ENCODE data around the gene TMPRSS4. TPM values are rescaled to one million over a fixed set of nuclear protein-coding genes. Genes with fewer than 3 reads are reported as not detected.

The TMPRSS4 gene
- total and polyA plus RNA-seq, 5 donors, result not detected

DNA sequence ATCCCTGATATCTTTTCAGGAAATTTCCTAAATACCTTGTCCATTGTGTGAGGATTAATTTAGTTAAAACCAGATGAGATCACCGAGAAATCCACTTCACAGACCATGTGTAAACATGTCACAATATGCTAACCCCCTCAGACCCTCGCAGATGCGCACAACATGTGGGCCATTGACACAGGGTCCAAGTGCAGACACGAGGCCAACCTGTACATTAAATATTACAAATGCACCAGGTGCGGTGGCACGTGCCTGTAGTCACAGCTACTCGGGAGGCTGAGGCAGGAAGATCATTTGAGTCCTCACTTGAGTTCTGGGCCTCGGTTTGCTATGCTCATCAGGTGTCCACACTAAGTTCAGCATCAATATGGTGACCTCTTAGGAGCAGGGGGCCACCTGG lies 9.9 kb upstream of the TMPRSS4 start:
- Histone ChIP-seq H3K27me3 (ENCODE audit: control insufficient read depth, insufficient read depth) (no peaks in the 10 kb centered on the region), H3K4me1 (ENCODE audit: control insufficient read depth, insufficient read depth, low read length) (no peaks in the 10 kb centered on the region), H3K27ac (ENCODE audit: low read length) (no peak overlapping the region), H3K9me3 (ENCODE audit: control insufficient read depth, low read length) (no peaks in the 10 kb centered on the region), H3K4me3 (ENCODE audit: low read length) (no peak overlapping the region)
- WGBS, result 91% methylated on average over 8 of the region's 8 CpGs
- DNase-seq (no peak), ATAC-seq (no peak)
- intact Hi-C loops (cut with DNase I), result no loop called here

- Histone ChIP-seq H3K4me3 (ENCODE audit: low read length) (no peak overlapping the region), H3K4me1 (ENCODE audit: control insufficient read depth, insufficient read depth, low read length) (no peaks in the 10 kb centered on the region), H3K9me3 (ENCODE audit: control insufficient read depth, low read length) (no peaks in the 10 kb centered on the region), H3K27ac (ENCODE audit: low read length) (no peak overlapping the region), H3K27me3 (ENCODE audit: control insufficient read depth, insufficient read depth) (no peaks in the 10 kb centered on the region)
- ATAC-seq (no peak), DNase-seq (no peak)
- intact Hi-C loops (cut with DNase I), result no loop called here
- 54% methylated on average over 24 of the region's 24 CpGs for WGBS
Measured at GRCh38 chr11:118068206-118068944, 8.5 kb upstream of the TMPRSS4 start.

- ATAC-seq (no peak), DNase-seq (no peak)
- WGBS, result 89% methylated on average over 10 of the region's 10 CpGs
- H3K4me1 ChIP-seq (ENCODE audit: control insufficient read depth, insufficient read depth, low read length), result no peaks in the 10 kb centered on the region
- H3K9me3 ChIP-seq (ENCODE audit: control insufficient read depth, low read length), result no peaks in the 10 kb centered on the region
- intact Hi-C loops (cut with DNase I), result no loop called here
- H3K27ac ChIP-seq (ENCODE audit: low read length), result no peak overlapping the region
- H3K27me3 ChIP-seq (ENCODE audit: control insufficient read depth, insufficient read depth), result no peaks in the 10 kb centered on the region
- H3K4me3 ChIP-seq (ENCODE audit: low read length), result no peak overlapping the region
Measured at GRCh38 chr11:118068945-118069612, 7.8 kb upstream of the TMPRSS4 start.

- DNase-seq (no peak), ATAC-seq (no peak)
- Histone ChIP-seq H3K4me1 (ENCODE audit: control insufficient read depth, insufficient read depth, low read length) (no peaks in the 10 kb centered on the region), H3K27me3 (ENCODE audit: control insufficient read depth, insufficient read depth) (no peaks in the 10 kb centered on the region), H3K9me3 (ENCODE audit: control insufficient read depth, low read length) (no peaks in the 10 kb centered on the region), H3K27ac (ENCODE audit: low read length) (no peak overlapping the region), H3K4me3 (ENCODE audit: low read length) (no peak overlapping the region)
- intact Hi-C loops (cut with DNase I), result no loop called here
- WGBS, result 82% methylated on average over 3 of the region's 3 CpGs
Measured at GRCh38 chr11:118071416-118072030, 5.4 kb upstream of the TMPRSS4 start.

DNA sequence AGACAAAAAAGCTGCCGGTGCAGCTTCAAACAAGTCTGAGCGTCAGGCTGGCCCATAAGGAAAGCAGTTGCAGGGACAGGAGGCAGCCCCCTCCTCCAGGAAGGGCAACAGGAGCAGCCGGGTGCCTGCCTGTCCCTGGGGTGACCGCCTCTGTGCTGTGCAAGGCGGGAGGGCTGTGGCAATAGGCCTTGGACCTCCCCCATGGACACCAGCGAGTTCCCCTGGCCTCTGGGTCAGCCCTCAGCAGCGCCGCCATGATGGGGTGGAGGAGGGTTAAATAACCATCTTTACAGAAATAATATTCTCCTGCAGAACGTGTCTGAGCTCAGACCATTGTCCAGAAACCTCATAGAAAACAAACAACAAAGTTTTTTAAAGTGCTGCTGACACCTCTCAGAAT lies 3.3 kb upstream of the TMPRSS4 start:
- WGBS, result 76% methylated on average over 9 of the region's 9 CpGs
- intact Hi-C loops (cut with DNase I), result no loop called here

GRCh38 chr11:118074091-118074685 lies 2.7 kb upstream of the TMPRSS4 start:
- no peak for DNase-seq
- WGBS, result 82% methylated on average over 11 of the region's 11 CpGs
- ATAC-seq, result no peak
- intact Hi-C loops (cut with DNase I), result no loop called here
- H3K9me3 ChIP-seq (ENCODE audit: control insufficient read depth, low read length), result no peaks in the 10 kb centered on the region
- H3K4me3 ChIP-seq (ENCODE audit: low read length), result no peak overlapping the region
- H3K4me1 ChIP-seq (ENCODE audit: control insufficient read depth, insufficient read depth, low read length), result no peaks in the 10 kb centered on the region
- H3K27ac ChIP-seq (ENCODE audit: low read length), result no peak overlapping the region
- H3K27me3 ChIP-seq (ENCODE audit: control insufficient read depth, insufficient read depth), result no peaks in the 10 kb centered on the region

More for the DNA sequence above, 3.3 kb upstream of the TMPRSS4 start:
- H3K4me1 ChIP-seq (ENCODE audit: control insufficient read depth, insufficient read depth, low read length), result no peaks in the 10 kb centered on the region
- ATAC-seq (no peak), DNase-seq (no peak)
- H3K27ac ChIP-seq (ENCODE audit: low read length), result no peak overlapping the region
- H3K27me3 ChIP-seq (ENCODE audit: control insufficient read depth, insufficient read depth), result no peaks in the 10 kb centered on the region
- H3K9me3 ChIP-seq (ENCODE audit: control insufficient read depth, low read length), result no peaks in the 10 kb centered on the region
- no peak overlapping the region for H3K4me3 ChIP-seq (ENCODE audit: low read length)

GRCh38 chr11:118074785-118075184 lies 2.1 kb upstream of the TMPRSS4 start:
- no peak for ATAC-seq
- no peak overlapping the region for H3K4me3 ChIP-seq (ENCODE audit: low read length)
- H3K27ac ChIP-seq (ENCODE audit: low read length), result no peak overlapping the region
- no peak for DNase-seq
- H3K4me1 ChIP-seq (ENCODE audit: control insufficient read depth, insufficient read depth, low read length), result no peaks in the 10 kb centered on the region
- intact Hi-C loops (cut with DNase I), result no loop called here
- no peaks in the 10 kb centered on the region for H3K27me3 ChIP-seq (ENCODE audit: control insufficient read depth, insufficient read depth)
- 74% methylated on average over 2 of the region's 2 CpGs for WGBS
- no peaks in the 10 kb centered on the region for H3K9me3 ChIP-seq (ENCODE audit: control insufficient read depth, low read length)

DNA sequence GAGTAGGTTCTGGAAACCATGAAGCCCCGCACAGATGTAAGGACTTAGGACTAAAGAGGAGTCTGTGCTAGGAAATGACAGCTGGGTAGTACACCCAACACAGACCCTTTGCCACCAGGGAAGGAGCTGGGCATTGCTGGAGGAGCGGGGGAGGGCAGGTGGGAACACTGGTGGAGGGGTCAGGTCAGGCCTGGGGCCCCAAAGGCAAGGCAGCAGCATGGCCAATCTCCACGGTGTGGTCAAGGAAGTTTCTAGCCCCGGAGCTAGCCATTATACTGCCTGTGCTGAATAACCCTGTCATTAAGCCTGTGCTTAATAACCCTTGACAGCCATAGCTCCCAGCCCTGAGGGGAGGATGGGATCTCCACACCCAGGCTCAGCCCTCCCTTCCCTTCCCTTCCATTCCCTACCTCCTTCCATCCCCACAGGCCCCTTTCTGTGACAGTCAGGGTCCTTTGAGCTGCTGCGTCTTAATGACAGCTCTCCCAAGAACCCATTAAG lies 2.1 kb downstream of the TMPRSS4 start:
- H3K9me3 ChIP-seq (ENCODE audit: control insufficient read depth, low read length), result no peaks in the 10 kb centered on the region
- DNase-seq, result no peak
- H3K27ac ChIP-seq (ENCODE audit: low read length), result no peak overlapping the region
- H3K4me3 ChIP-seq (ENCODE audit: low read length), result no peak overlapping the region
- H3K27me3 ChIP-seq (ENCODE audit: control insufficient read depth, insufficient read depth), result no peaks in the 10 kb centered on the region
- no peaks in the 10 kb centered on the region for H3K4me1 ChIP-seq (ENCODE audit: control insufficient read depth, insufficient read depth, low read length)
- no peak for ATAC-seq
- WGBS, result 94% methylated on average over 5 of the region's 5 CpGs
- intact Hi-C loops (cut with DNase I), result no loop called here

DNA sequence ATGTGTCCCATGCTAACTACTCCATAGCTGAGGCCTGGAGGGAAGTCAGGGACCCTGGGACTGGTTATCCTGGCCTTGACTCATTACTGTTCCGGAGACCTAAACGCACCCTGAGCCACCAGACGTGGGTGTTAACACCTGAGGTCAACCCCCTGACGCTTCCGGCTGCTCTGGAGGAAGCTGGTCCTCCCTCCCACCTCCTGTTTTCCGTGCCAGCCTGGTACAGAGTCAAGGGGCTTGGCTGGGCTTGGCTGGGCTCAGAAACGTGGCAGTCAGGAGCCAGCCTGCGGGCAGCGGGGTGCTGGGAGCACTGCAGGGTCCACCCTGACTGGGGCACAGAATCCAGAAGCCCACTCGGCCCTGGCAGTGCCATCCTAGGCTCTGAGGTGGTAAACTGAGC lies 2.6 kb downstream of the TMPRSS4 start:
- H3K9me3 ChIP-seq (ENCODE audit: control insufficient read depth, low read length), result no peaks in the 10 kb centered on the region
- no peak for ATAC-seq
- DNase-seq, result no peak
- H3K27me3 ChIP-seq (ENCODE audit: control insufficient read depth, insufficient read depth), result no peaks in the 10 kb centered on the region
- intact Hi-C loops (cut with DNase I), result no loop called here
- H3K4me1 ChIP-seq (ENCODE audit: control insufficient read depth, insufficient read depth, low read length), result no peaks in the 10 kb centered on the region
- H3K27ac ChIP-seq (ENCODE audit: low read length), result no peak overlapping the region
- 81% methylated on average over 10 of the region's 10 CpGs for WGBS
- no peak overlapping the region for H3K4me3 ChIP-seq (ENCODE audit: low read length)

GRCh38 chr11:118080296-118080695 lies 3.4 kb downstream of the TMPRSS4 start:
- H3K9me3 ChIP-seq (ENCODE audit: control insufficient read depth, low read length), result no peaks in the 10 kb centered on the region
- no peaks in the 10 kb centered on the region for H3K27me3 ChIP-seq (ENCODE audit: control insufficient read depth, insufficient read depth)
- 88% methylated on average over 5 of the region's 5 CpGs for WGBS
- intact Hi-C loops (cut with DNase I), result no loop called here
- no peak overlapping the region for H3K27ac ChIP-seq (ENCODE audit: low read length)
- ATAC-seq (no peak), DNase-seq (no peak)
- H3K4me3 ChIP-seq (ENCODE audit: low read length), result no peak overlapping the region
- no peaks in the 10 kb centered on the region for H3K4me1 ChIP-seq (ENCODE audit: control insufficient read depth, insufficient read depth, low read length)

Data from right cardiac atrium (tissue), 5 donors.